ENCODE measurements around the gene SP4.
A peak's percentile ranks its signal among the peaks of the same experiment; 100 is the strongest.
"Not testable (repeated sequence)": the region's sequence is repeated elsewhere in the genome, so short reads cannot be mapped to it uniquely, and the experiment has no call there.

Gene SP4

GRCh38 chr7:21532485-21532884 lies 104.6 kb downstream of the SP4 start:
- peak; percentile 66 for DNase-seq

GRCh38 chr7:21533646-21534045 lies 105.8 kb downstream of the SP4 start:
- not testable (repeated sequence) for DNase-seq

GRCh38 chr7:21536445-21537118 lies 108.7 kb downstream of the SP4 start:
- DNase-seq, result not testable (repeated sequence)

- DNase-seq, result peak; percentile 21
Observed at GRCh38 chr7:21538936-21539495, 111.1 kb downstream of the SP4 start.

- DNase-seq, result no peak
Observed at GRCh38 chr7:21542891-21543527, 115.1 kb downstream of the SP4 start, which contains the start of gene DNAH11. Gene DNAH11 (plus strand): TSS chr7:21543039. CDS start chr7:21543246, 207 bp downstream.

GRCh38 chr7:21543528-21544302 lies 115.8 kb downstream of the SP4 start:
- DNase-seq, result no peak

GRCh38 chr7:21544303-21544656 lies 116.4 kb downstream of the SP4 start:
- DNase-seq, result no peak

GRCh38 chr7:21544715-21545114 lies 116.8 kb downstream of the SP4 start:
- DNase-seq, result no peak

- DNase-seq, result peak; percentile 8
Observed at GRCh38 chr7:21547501-21547900, 119.6 kb downstream of the SP4 start.

GRCh38 chr7:21548491-21548890 lies 120.6 kb downstream of the SP4 start:
- DNase-seq, result no peak

- no peak for DNase-seq
Observed at GRCh38 chr7:21550076-21550475, 122.2 kb downstream of the SP4 start.

- peak; percentile 4 for DNase-seq
Observed at GRCh38 chr7:21550821-21551531, 123.1 kb downstream of the SP4 start.

GRCh38 chr7:21562385-21562784 lies 134.5 kb downstream of the SP4 start:
- no peak for DNase-seq
